Erythroblast (primary cell): ENCODE measurements around the gene GPR25.

Source experiments
- GATA1 ChIP-seq: IDR thresholded peaks from 2 replicates; pipeline ENCODE4 v1.6.1; 2011; ENCODE audit warnings: low read depth, mild to moderate bottlenecking, control low read depth, low read length, moderate library complexity
- POLR2A ChIP-seq: IDR thresholded peaks from 2 replicates; pipeline ENCODE4 v1.6.1; 2011; ENCODE audit warnings: mild to moderate bottlenecking, low read length

- TF ChIP-seq POLR2A, result no peak
- no peak for TF ChIP-seq GATA1
Observed at GRCh38 chr1:200886594-200886993, 13.8 kb downstream of the GPR25 start.
